ENCODE data around the gene AKAP12.

AKAP12 gene

DNA sequence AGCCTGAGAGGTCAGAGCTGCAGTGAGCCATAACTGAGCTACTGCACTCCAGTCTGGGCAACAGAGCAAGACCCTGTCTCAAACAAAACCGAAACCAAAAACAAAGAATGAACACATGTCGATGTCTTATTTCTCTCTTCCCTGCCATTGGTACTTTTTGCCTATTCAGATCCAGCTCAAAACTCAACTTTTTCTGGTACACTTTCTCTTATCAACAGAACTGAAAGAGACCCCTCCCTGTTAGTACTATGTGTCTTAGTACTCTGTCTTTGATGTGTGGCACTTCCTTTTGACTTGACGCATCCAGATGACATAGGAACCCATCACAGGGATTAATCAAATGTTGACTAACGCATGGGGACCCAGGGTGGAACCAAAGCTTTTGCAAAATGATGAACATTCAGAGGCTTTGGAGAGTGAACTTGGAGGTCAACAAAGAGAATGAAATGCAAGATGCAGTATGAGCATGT is 44.8 kb downstream of the AKAP12 start:
- DNase-seq = no peak

- DNase-seq = no peak
These were observed 45.4 kb downstream of the AKAP12 start for GRCh38 chr6:151285122-151285521.

GRCh38 chr6:151286214-151286613 is 46.4 kb downstream of the AKAP12 start:
- DNase-seq = no peak

DNA sequence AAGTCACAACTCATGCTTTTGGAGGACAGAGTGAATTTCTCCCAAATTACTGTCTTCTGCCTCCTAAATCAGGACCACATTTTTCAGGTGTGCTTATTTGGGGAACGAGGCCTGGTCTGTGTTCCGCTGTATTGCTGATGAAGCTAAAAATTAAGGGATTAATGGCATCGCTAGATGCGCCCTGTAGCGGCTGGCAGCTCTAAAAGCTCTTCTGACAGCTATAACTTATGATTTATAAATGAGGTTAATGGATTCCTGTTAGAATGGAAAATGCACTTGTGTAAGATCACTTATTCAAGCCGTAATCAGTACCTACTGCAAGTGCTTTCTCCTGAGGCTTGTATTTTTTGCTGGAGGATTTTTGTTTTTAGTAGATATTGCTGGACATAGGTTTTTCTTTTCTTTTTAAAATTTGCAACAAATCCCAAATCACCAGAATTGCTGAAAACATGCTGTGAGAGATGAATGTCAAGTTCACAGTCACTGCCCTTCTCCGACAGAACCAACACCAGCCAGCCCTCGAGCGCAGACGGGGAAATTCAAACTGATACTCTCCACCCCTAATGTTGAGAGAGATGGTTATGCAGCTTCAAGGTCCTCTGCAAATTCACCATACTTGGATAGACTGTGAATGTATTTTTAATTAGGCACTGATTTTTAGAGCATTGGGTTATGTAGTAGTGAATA is 49.1 kb downstream of the AKAP12 start:
- DNase-seq = no peak

GRCh38 chr6:151289399-151290007 is 49.7 kb downstream of the AKAP12 start:
- DNase-seq = no peak

DNA sequence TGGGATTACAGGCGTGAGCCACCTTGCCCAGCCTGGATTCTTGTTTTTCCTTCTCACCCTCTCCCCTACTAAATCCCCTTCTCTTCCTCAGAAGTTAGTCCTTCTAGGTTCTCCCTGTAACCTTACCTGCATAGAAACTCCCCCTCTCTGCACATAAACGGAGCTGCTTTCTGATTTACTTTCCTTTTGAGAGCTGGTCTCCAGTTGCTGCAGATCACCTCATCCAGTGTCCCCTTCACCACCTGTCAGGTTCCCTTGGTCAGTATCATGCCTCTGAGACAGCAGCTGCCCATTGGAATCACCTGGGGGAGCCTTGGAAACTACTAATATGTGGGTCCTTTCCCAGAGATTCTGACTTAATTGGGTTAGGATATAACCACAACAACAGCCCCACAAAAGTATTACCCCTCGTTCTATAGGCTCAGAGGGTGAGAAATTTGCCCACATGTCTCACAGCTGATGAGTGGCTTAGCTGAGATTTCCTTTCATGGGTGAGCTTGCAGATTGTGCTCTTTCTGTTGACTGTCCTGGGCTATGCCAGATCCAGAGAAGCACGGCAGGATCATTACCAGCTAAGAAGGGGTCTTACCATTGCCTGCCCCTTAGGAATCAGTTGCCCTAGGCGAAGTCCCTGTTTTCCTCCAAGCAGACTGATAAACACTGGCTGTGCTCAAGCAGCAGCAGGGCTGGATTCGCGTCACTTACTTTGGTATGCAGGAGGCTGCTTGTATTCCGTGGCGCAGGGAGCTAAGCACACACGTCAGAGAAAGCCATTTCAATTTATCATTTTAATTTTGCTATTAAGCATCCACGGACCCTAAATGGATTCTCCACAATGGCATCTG is 51.3 kb downstream of the AKAP12 start:
- no peak for DNase-seq

DNA sequence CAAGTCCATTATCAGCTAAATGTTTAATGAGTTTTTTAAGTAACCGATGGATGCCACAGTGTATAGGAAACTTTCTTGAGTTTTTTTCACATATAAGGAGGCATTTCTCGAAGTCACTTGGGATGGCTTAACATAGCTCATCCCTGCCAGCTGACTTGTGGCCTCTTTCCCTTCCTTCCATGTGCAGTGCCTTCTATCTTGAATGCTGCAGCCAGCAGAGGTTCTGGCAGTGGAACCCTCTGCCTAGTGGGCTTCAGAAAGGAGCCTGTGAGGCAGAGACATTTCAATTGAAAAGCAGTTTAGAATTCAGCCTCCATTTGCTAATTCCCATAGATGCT is 51.9 kb downstream of the AKAP12 start:
- DNase-seq = no peak

- DNase-seq = no peak
These were observed 53.4 kb downstream of the AKAP12 start for GRCh38 chr6:151292974-151293687.

DNA sequence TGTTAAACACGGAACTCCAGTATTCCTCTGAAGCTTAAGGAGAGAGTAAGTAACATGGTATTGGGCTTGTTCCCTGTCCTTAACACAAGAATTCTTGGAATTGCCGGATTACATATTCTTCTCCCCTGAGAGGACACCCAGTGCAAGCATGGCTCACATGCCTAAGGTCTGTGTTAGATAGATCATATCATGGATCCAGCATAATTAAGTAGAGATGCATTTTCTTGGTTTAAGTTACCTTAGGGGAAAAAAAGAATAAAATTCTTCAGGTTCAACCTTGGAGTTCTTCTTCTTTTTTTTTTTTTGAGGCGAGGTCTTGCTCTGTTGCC is 53.9 kb downstream of the AKAP12 start:
- no peak for DNase-seq

GRCh38 chr6:151294561-151295101 is 54.9 kb downstream of the AKAP12 start:
- no peak for DNase-seq

GRCh38 chr6:151297886-151298285 is 58.1 kb downstream of the AKAP12 start:
- DNase-seq = no peak

DNA sequence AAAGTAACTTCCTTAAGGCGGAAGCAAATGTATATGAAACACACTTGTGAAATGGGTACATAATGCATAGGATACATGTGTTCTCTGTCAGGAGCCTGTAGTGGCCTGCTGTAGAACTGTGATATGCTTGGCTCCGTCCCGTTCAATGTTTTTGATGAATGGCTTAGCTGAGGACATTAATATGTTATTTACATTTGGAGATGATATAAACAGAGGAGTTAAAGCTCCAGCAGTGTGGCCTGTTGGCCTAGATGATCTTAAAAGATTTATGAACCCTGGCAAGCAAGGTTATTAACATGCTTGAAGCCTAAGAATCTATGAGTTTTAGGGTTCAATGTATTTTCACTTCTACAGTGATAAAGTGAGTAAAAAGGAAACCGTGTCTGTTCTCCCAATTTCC is 59.2 kb downstream of the AKAP12 start:
- DNase-seq = no peak

- no peak for DNase-seq
These were observed 60.7 kb downstream of the AKAP12 start for GRCh38 chr6:151300267-151300991.

GRCh38 chr6:151301547-151301946 is 61.8 kb downstream of the AKAP12 start:
- no peak for DNase-seq

GRCh38 chr6:151303231-151303630 is 63.5 kb downstream of the AKAP12 start:
- no peak for DNase-seq

- DNase-seq = no peak
These were observed 66.6 kb downstream of the AKAP12 start for GRCh38 chr6:151306269-151306783.

- no peak for DNase-seq
These were observed 67.7 kb downstream of the AKAP12 start for GRCh38 chr6:151307501-151307900.

DNA sequence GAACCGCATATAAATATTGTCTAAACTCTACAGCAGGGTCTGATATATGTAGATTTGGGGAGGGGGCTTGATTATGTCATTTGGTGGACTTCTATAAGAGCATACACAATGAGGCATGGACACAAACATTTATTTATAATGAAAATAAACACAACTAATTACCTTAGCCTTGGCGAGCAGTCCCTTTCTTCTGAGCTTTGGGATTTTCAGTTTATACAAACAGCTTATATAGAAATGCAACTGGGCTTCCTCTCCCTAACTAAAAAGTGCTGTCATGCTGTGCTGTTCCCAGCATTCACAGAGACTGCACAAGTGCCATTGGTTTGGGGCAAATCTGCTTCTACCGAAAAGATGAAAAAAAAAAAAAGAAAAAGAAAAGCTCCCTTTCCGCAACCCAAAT is 69.9 kb downstream of the AKAP12 start:
- DNase-seq = no peak

DNA sequence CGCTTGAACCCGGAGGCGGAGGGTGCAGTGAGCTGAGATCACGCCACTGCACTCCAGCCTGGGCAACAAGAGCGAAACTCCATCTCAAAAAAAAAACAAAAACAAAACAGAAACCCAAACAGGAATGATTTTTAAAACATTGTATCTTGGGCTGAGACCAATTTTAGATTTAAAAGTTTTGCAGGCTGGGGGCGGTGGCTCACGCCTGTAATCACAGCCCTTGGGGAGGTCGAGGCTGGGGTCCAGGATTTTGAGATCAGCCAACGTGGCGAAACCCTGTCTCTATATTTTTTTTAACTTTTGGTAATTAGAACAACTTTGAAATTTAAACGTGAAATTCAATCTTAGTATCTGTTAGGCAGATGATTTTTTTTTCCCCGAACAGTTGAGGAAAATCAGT is 70.5 kb downstream of the AKAP12 start:
- DNase-seq = no peak

DNA sequence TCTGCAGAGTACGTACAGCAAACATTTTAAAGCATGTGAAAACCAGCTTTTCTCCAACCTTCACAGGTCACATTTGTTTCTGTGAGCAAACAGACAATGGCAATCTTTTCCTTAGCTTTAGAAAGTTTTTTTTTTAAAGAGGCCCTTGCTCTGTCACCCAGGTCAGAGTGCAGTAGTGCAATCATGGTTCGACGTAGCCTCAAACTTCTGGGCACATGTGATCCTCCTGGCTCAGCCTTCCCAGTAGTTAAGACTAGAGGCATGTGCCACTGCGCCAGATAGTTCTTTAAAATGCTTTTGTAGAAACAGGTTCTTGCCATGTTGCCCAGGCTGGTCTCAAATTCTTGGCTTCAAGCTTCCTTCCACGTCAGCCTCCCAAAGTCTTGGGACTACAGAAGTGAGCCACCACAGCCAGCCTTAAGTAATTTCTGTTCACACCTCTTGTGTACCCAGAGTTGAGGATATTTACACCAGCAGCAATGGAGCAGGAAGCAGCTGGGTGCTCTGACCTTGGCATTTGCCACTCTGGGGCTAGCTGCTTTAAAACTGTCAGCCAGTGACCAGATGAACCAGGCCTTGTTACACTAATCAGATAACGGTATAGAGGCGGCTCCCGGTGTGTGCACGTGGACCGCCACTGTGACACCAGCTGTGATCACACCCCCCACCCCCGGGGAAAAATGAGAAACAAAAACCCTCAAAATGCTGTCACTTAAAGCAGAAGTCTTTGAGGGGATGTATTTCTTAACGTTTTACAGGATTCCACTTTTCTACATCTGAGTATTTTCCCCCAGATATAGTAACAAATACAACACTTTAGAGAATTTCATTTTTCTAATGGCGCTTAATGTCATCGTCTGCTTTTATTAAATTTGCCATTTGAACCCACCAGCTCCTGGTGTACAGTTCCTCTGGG is 71.3 kb downstream of the AKAP12 start:
- DNase-seq = no peak

- DNase-seq = no peak
These were observed 73.3 kb downstream of the AKAP12 start for GRCh38 chr6:151313066-151313491.
